Measurements from ENCODE around the gene ID3. TPM values are rescaled to one million over a fixed set of nuclear protein-coding genes. Genes with fewer than 3 reads are reported as not detected.
A peak's percentile ranks its signal among the peaks of the same experiment; 100 is the strongest.

Gene ID3
- total and polyA plus RNA-seq, 9 of the 15 experiments (the other 6 are each of a cell fraction or from before 2014, with no cell fraction given) = 6.8 to 59.8 (median 23.5) TPM

DNA sequence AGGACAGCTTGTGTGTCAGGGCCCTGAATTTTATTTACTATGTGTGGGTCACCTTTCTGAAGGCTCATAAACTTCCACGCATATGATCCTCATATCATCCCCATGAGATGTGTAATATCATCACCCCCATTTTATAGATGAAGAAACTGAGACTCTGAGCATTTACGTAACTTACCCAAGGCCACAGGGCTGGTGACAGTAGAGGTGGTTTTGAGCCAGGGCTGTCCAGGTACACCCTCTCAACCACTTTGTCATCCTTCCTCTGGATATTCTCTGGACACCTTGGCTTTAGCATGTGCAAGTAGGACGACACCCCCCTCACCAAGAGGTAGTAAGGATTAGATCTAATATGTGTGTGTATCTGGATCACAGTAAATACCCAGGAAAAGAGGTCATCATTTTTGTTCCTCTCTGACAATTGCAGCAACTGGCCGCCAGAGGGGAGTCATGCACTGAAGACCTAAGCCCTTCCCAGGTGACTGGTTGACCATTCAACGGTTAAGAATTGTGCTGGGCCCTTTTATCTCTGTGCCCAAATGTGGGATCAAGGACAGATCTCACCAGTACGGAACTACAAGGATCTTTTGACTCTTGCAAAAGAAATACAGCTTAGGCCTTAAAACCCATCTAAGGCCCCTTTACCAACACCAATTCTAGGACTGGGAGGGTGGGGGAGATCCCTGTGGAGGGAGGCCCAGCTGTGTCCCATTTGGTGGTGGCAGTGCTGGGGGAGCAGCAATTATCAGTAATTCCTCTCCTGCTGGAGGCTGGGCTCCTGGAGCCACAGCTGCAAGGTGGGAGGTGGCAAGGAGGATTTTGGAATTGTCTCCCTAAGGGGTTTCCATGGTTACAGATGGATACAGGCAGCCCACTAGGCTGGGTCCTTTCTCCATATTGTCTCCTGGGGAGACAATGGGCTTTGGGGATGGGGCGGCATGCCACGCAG lies 14.6 kb downstream of the ID3 start (continued):
- peak; percentile 97 for TF ChIP-seq REST (IDR thresholded peaks at IDR 0.05; ENCODE audit: borderline replicate concordance)
- no peak for TF ChIP-seq REST (CRISPR knock-in tag; IDR thresholded peaks at IDR 0.05; ENCODE audit: low read depth)
- peak; percentile 65 for TF ChIP-seq TFAP4 (CRISPR knock-in tag; IDR thresholded peaks at IDR 0.05; ENCODE audit: borderline replicate concordance)
- TF ChIP-seq RBM25 (IDR thresholded peaks at IDR 0.05; ENCODE audit: low read depth, low read length, severe bottlenecking) = peak; percentile 80
- TF ChIP-seq, protein P1, sequence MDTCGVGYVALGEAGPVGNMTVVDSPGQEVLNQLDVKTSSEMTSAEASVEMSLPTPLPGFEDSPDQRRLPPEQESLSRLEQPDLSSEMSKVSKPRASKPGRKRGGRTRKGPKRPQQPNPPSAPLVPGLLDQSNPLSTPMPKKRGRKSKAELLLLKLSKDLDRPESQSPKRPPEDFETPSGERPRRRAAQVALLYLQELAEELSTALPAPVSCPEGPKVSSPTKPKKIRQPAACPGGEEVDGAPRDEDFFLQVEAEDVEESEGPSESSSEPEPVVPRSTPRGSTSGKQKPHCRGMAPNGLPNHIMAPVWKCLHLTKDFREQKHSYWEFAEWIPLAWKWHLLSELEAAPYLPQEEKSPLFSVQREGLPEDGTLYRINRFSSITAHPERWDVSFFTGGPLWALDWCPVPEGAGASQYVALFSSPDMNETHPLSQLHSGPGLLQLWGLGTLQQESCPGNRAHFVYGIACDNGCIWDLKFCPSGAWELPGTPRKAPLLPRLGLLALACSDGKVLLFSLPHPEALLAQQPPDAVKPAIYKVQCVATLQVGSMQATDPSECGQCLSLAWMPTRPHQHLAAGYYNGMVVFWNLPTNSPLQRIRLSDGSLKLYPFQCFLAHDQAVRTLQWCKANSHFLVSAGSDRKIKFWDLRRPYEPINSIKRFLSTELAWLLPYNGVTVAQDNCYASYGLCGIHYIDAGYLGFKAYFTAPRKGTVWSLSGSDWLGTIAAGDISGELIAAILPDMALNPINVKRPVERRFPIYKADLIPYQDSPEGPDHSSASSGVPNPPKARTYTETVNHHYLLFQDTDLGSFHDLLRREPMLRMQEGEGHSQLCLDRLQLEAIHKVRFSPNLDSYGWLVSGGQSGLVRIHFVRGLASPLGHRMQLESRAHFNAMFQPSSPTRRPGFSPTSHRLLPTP (IDR thresholded peaks at IDR 0.05; ENCODE audit: borderline replicate concordance, extremely low read depth, insufficient read length) = no peak
- peak; percentile 54; the same call in 1 of the 2 replicates for TF ChIP-seq KLF16 (IDR thresholded peaks at IDR 0.05)
- TF ChIP-seq KAT8 (IDR thresholded peaks at IDR 0.05; ENCODE audit: low read depth) = no peak
- TF ChIP-seq, protein P2, sequence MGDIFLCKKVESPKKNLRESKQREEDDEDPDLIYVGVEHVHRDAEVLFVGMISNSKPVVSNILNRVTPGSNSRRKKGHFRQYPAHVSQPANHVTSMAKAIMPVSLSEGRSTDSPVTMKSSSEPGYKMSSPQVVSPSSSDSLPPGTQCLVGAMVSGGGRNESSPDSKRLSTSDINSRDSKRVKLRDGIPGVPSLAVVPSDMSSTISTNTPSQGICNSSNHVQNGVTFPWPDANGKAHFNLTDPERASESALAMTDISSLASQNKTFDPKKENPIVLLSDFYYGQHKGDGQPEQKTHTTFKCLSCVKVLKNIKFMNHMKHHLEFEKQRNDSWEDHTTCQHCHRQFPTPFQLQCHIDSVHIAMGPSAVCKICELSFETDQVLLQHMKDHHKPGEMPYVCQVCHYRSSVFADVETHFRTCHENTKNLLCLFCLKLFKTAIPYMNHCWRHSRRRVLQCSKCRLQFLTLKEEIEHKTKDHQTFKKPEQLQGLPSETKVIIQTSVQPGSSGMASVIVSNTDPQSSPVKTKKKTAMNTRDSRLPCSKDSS (IDR thresholded peaks at IDR 0.05; ENCODE audit: low read depth, partially characterized antibody) = no peak
- TF ChIP-seq CHAMP1 (IDR thresholded peaks at IDR 0.05) = peak; percentile 49; the same call in 1 of the 2 replicates
